HUES64 (cell line): ENCODE results near the gene ANKRD55.

ENCODE experiments used
- H3K27ac ChIP-seq: 2 replicates; pipeline ENCODE4 v1.7.0; 2013; ENCODE audit warnings: low read depth, low read length, inconsistent platforms
- H3K27me3 ChIP-seq: 2 replicates; pipeline ENCODE4 v1.6.1; 2013; ENCODE audit warnings: mild to moderate bottlenecking, low read length; ENCODE audit not compliant: insufficient read depth
- H3K36me3 ChIP-seq: 2 replicates; pipeline ENCODE4 v1.6.1; 2013; ENCODE audit warnings: mild to moderate bottlenecking, low read length; ENCODE audit not compliant: insufficient read depth
- H3K4me1 ChIP-seq: 2 replicates; pipeline ENCODE4 v1.6.1; 2013; ENCODE audit warnings: mild to moderate bottlenecking, low read length, moderate library complexity; ENCODE audit not compliant: insufficient read depth
- H3K4me3 ChIP-seq: 2 replicates; pipeline ENCODE4 v1.5.1; 2013; ENCODE audit warnings: mild to moderate bottlenecking, low read length, moderate library complexity
- H3K9ac ChIP-seq: 2 replicates; pipeline ENCODE4 v1.6.1; 2013; ENCODE audit warnings: mild to moderate bottlenecking, low read depth, low read length
- H3K9me3 ChIP-seq: 2 replicates; pipeline ENCODE4 v1.6.1; 2013; ENCODE audit warnings: low read depth, low read length; ENCODE audit not compliant: insufficient read depth
- WGBS: fragments of 150-250, 120-280 bp; methylation state at CpG from one replicate; pipeline ENCODE4 v1.1.7; 2013; ENCODE audit warnings: missing lambda C conversion rate; 5-methylcytosine and 5-hydroxymethylcytosine counted together

ANKRD55 gene

DNA sequence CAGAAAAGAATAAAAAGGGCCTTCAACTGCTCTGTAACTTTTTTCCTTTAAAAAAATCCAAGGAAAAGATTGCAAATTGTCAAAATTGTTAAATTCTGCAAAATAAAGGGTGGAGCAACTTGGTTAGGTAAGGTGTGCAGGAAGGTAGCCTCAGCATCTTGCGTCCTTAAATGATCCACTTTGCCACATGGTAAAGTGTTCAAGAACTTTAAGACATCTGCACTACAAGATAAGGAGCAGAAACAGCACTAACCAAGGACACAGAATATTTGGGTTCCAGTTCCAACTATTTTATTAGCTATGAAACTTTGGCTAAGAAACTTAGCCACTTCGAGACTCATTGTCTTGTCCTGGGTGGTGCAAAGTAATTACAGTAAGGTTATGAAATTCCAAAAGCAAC lies 53.7 kb downstream of the ANKRD55 start:
- H3K36me3 ChIP-seq, result no peaks in the 10 kb centered on the region
- peaks cover 12% of the 10 kb centered on the region for H3K4me1 ChIP-seq
- H3K4me3 ChIP-seq, result no peak overlapping the region
- H3K9me3 ChIP-seq, result no peaks in the 10 kb centered on the region
- H3K27ac ChIP-seq, result no peak overlapping the region
- H3K27me3 ChIP-seq, result no peaks in the 10 kb centered on the region
- H3K9ac ChIP-seq, result no peak overlapping the region
- WGBS, result 97% methylated on average over 2 of the region's 2 CpGs

DNA sequence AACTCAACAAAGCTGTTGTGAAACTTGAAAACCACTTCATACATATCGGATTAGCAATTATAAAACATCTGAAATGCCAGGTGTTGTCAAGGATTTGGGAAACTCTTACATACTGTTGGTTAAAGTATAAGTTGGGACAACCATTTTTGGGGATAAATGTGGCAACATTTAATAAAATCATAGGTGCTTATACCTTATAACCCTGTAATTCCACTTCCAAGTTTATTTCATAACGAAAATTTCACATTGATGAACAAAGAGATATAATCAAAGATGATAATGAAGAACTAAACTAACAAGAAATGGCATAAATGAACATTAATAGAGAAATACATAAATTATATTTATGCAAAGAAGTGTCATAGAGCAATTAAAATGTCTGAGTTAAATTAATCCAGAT lies 54.3 kb downstream of the ANKRD55 start:
- H3K9me3 ChIP-seq, result no peaks in the 10 kb centered on the region
- H3K27me3 ChIP-seq, result no peaks in the 10 kb centered on the region
- no peak overlapping the region for H3K27ac ChIP-seq
- H3K36me3 ChIP-seq, result no peaks in the 10 kb centered on the region
- no peak overlapping the region for H3K4me3 ChIP-seq
- WGBS, result no CpG with 5 or more reads among the region's 2 CpGs
- H3K9ac ChIP-seq, result no peak overlapping the region
- peaks cover 12% of the 10 kb centered on the region for H3K4me1 ChIP-seq

DNA sequence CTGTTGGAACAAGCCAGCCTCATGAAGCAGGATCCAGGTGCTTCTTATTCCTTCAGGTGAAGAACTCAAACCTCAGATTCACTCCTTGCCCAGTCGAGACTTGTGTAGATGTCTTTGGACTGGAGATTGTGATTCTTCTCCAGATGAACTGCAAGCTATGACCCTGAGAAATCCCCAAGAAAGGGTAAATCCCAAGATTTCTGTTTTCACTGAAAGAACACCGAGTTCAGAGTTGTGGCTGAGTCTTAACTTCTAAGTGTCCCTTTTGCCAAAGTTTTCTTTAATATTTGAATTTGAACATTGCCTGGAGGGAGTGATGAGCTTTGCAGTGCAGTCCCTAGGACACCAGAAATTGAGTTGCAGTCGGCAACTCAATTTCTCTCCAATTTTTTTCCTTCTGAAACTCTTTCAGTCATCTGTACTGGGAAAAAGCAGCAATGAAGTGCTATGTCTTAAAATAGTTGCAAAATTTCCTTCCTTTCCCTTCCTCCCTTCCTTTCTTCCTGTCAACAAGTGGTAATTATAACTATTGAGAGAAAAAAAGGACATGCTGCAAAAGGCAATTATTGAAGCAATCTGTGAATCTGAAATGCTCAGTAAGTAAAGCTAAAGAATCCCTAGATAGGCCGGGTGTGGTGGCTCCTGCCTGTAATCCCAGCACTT lies 56.1 kb downstream of the ANKRD55 start:
- H3K9me3 ChIP-seq, result no peaks in the 10 kb centered on the region
- 94% methylated on average over 3 of the region's 4 CpGs for WGBS
- peaks cover 12% of the 10 kb centered on the region for H3K4me1 ChIP-seq
- H3K4me3 ChIP-seq, result no peak overlapping the region
- no peak overlapping the region for H3K27ac ChIP-seq
- no peak overlapping the region for H3K9ac ChIP-seq
- H3K36me3 ChIP-seq, result no peaks in the 10 kb centered on the region
- H3K27me3 ChIP-seq, result no peaks in the 10 kb centered on the region

DNA sequence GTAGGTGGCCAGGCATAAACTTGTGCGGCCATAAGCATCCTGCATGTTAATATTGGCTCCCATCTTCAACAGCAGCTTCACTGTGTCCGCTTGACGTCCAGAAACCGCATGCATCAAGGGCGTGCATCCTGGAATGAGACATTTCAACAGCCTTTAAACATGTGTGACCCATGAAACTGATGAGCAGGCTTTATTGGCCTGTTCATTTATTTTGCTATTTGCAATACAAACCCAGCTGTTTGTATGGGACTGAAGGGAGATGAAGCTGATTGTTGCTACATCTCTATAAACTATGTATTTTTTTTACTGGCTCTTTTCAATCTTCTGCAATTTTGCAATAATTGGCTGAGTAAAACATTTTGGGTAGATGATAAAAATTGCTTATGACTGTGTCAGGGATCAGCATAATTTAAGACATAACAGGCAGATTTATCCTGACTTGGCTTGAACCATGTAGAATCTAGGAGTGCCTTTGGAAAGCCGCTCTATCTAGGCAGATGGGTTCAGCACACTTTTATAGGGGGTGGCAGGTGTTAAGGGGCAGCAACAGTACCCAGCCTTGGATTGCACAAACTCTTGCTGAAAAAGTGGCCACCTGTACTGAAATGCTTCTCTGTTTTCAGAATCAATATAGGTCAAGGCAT lies 56.9 kb downstream of the ANKRD55 start:
- no peaks in the 10 kb centered on the region for H3K9me3 ChIP-seq
- H3K9ac ChIP-seq, result no peak overlapping the region
- WGBS, result 96% methylated on average over 6 of the region's 6 CpGs
- H3K36me3 ChIP-seq, result no peaks in the 10 kb centered on the region
- H3K27ac ChIP-seq, result no peak overlapping the region
- H3K4me1 ChIP-seq, result peaks cover 12% of the 10 kb centered on the region
- H3K4me3 ChIP-seq, result no peak overlapping the region
- H3K27me3 ChIP-seq, result no peaks in the 10 kb centered on the region

DNA sequence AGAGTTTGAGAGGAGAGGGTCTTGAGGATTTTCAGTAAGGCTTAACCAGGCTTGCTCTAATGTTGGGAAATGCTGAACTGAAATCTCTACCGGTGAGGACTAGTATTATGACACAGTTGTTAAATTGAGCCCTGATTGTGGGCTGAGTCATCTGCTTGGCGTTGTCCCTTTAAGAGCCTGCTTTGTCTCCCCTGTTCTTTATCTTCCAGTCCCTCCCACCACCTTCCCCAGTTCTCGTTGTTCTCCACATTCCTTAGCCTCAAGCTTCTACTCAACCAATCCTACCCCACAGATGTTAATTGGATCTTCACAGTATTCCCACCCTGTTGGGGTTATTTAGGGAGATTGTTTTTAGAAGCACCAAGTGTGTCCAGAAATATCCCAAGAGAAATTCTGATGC lies 57.6 kb downstream of the ANKRD55 start:
- peaks cover 12% of the 10 kb centered on the region for H3K4me1 ChIP-seq
- no peak overlapping the region for H3K27ac ChIP-seq
- H3K27me3 ChIP-seq, result no peaks in the 10 kb centered on the region
- WGBS, result 27% methylated on average over 3 of the region's 3 CpGs
- no peaks in the 10 kb centered on the region for H3K36me3 ChIP-seq
- no peak overlapping the region for H3K9ac ChIP-seq
- no peak overlapping the region for H3K4me3 ChIP-seq
- no peaks in the 10 kb centered on the region for H3K9me3 ChIP-seq

DNA sequence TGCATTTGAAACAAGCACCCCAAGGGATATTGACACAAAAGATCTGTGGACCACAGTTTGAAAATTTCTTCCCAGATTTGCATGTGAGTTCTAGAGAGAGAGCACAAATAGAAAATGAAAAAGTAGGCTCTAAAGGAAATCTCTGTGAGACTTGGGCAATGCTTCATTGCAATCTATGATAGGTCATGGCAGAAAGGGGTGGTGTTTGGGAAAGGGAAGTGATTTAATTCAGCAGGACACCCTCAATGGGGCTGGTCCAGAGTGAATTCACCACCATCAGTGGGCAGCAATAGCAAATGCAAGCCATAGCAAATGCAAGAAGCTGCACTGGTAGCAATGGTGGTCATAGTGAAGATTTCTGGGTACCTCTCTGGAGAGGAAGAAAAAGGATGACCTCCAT lies 58.1 kb downstream of the ANKRD55 start:
- Histone ChIP-seq H3K4me3 (no peak overlapping the region), H3K9me3 (no peaks in the 10 kb centered on the region), H3K36me3 (no peaks in the 10 kb centered on the region), H3K27me3 (no peaks in the 10 kb centered on the region), H3K9ac (no peak overlapping the region), H3K4me1 (peaks cover 12% of the 10 kb centered on the region), H3K27ac (no peak overlapping the region)

DNA sequence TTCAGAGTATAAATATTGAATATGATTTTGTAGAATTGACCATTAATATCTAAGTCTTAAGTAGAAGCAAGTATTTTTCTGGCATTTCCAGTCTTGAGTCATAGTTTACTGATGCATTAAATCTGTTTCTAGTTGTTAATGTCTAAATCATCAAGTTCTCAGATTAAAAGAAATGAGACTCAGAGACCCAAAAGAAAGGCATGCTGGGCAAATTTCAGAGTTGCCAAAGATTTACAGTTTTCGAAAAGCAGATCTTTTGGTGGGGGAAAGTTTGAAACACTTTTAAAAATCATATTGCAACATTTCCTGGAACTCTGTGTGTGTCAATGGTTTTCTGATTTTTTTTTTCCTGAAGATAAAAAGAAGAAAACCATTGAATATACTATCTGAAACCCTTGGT lies 60.9 kb downstream of the ANKRD55 start:
- no peaks in the 10 kb centered on the region for H3K36me3 ChIP-seq
- H3K27me3 ChIP-seq, result no peaks in the 10 kb centered on the region
- no peaks in the 10 kb centered on the region for H3K9me3 ChIP-seq
- no peak overlapping the region for H3K4me3 ChIP-seq
- 89% methylated on average over 1 of the region's 1 CpG for WGBS
- no peak overlapping the region for H3K9ac ChIP-seq
- H3K27ac ChIP-seq, result no peak overlapping the region
- H3K4me1 ChIP-seq, result peaks cover 12% of the 10 kb centered on the region

DNA sequence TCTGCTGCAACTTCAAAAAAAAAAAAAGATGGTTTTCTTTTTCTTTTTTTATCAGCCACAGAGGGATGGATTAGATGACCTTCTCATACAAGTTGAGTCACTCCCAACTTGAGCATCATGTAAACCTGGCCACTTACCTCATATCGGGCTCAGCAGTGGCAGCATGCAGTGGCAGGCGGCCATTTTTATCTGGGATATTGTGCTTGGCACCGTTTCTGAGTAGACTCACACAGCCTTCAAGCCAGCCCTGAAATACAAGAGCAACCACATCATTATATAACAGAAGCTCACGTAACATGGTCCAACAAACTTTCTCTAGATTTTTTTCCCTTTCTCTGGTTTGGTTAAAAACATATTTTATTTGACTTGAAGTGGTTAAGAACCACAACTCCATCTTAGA lies 62.6 kb downstream of the ANKRD55 start:
- Histone ChIP-seq H3K27ac (no peak overlapping the region), H3K9me3 (no peaks in the 10 kb centered on the region), H3K36me3 (no peaks in the 10 kb centered on the region), H3K4me3 (no peak overlapping the region), H3K4me1 (peaks cover 6% of the 10 kb centered on the region), H3K27me3 (no peaks in the 10 kb centered on the region), H3K9ac (no peak overlapping the region)
- 92% methylated on average over 4 of the region's 4 CpGs for WGBS

DNA sequence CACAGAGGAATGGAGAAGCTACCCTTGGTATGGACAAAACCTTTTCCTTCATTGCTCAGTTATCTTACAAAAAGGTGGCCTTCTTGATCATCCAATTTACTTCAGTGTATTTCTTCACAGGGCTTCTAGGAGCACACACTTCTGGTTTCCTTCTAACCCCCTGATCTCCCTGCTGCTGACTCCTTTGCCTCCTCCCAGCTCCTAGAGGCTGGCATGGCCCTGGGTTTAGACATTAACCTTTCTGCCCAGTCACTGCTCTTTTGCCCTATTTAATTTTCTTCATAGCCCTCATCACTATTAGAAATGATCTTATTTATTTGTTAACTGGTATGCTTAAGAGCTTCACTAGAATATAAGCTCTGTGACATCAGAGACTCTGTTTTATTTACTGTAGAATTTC lies 63.2 kb downstream of the ANKRD55 start:
- H3K36me3 ChIP-seq, result no peaks in the 10 kb centered on the region
- H3K4me1 ChIP-seq, result peaks cover 2% of the 10 kb centered on the region; the same call in 1 of the 2 replicates
- H3K27ac ChIP-seq, result no peak overlapping the region
- H3K9me3 ChIP-seq, result no peaks in the 10 kb centered on the region
- no peaks in the 10 kb centered on the region for H3K27me3 ChIP-seq
- H3K9ac ChIP-seq, result no peak overlapping the region
- no peak overlapping the region for H3K4me3 ChIP-seq

DNA sequence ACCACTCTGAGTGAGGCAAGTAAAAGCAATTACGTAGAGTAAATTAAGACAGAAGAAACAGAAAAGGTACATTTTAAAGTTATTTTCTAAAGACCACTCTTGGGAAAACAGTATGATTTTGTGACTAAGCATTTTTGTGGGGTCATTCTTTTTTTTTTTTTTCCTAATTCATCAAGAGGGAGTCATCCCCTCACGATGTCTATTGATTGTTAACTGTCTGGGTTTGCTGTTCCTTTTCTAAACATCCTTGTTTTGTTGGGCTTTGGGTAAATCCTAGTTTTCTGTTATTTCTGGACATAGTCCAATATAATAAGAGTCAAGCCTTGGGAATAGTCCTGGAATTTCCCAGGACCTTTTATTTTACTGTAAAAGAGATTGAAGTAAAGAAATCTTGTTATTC lies 63.8 kb downstream of the ANKRD55 start:
- Histone ChIP-seq H3K36me3 (no peaks in the 10 kb centered on the region), H3K4me1 (no peaks in the 10 kb centered on the region), H3K9ac (no peak overlapping the region), H3K27ac (no peak overlapping the region), H3K9me3 (no peaks in the 10 kb centered on the region), H3K27me3 (no peaks in the 10 kb centered on the region), H3K4me3 (no peak overlapping the region)
- 87% methylated on average over 1 of the region's 2 CpGs for WGBS

DNA sequence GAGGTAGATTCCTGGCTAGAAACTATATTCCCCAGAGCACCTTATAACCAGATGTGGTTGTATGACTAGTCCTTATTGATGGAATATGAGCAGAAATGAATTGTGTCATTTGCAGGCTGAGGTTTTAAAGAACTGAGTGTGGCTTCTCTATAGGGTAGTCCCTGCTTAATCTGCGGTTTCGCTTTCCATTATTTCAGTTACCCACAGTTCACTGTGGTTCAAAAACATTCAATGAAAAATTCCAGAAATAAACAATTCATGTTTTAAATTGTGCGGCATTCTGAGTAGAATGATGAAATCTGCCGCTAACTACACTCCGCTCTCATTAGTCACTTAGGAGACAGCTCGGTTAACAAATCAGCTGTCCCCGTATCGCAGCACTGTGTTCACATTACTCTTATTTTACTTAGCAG lies 65.1 kb downstream of the ANKRD55 start:
- Histone ChIP-seq H3K4me3 (no peak overlapping the region), H3K9me3 (no peaks in the 10 kb centered on the region), H3K27ac (no peak overlapping the region), H3K27me3 (no peaks in the 10 kb centered on the region), H3K9ac (no peak overlapping the region), H3K36me3 (no peaks in the 10 kb centered on the region), H3K4me1 (no peaks in the 10 kb centered on the region)
- 96% methylated on average over 8 of the region's 8 CpGs for WGBS

DNA sequence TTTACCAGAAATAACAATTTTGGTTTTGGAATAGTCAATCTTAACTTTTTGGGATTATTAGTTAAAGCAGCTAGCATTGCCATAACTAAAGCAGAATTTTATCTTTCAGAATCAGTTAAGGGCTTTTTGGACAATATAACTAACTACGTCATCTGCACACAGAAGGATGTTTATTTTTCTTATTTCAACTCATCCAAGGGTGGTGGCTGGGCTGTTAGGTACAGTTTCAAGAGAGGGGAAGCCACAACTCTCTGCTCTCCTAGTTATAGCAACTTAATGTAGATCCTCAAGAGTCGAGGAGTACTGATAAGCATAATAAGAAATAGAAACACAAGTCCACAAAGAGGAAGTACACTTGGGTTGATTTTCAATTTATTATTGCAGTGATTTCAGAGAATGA lies 65.6 kb downstream of the ANKRD55 start:
- no peaks in the 10 kb centered on the region for H3K9me3 ChIP-seq
- no peak overlapping the region for H3K4me3 ChIP-seq
- no peaks in the 10 kb centered on the region for H3K36me3 ChIP-seq
- no peaks in the 10 kb centered on the region for H3K27me3 ChIP-seq
- no peak overlapping the region for H3K9ac ChIP-seq
- no CpG with 5 or more reads among the region's 2 CpGs for WGBS
- H3K27ac ChIP-seq, result no peak overlapping the region
- no peaks in the 10 kb centered on the region for H3K4me1 ChIP-seq
